BE2C (cell line): ENCODE results near the gene OR2J1.
"Not testable (repeated sequence)": the region's sequence is repeated elsewhere in the genome, so short reads cannot be mapped to it uniquely, and the experiment has no call there.

Source experiments
- DNase-seq: peaks from one replicate; pipeline ENCODE4 v3.0.0-alpha.2; 2020
- H3K27me3 ChIP-seq: fragments of 250-450 bp; sonication (Bioruptor Pico); 2 replicates; pipeline ENCODE4 v1.5.1; 2020; ENCODE audit warnings: mild to moderate bottlenecking
- H3K36me3 ChIP-seq: fragments of 250-450 bp; sonication (Bioruptor Pico); 2 replicates; pipeline ENCODE4 v1.5.1; 2020; ENCODE audit warnings: mild to moderate bottlenecking
- H3K4me1 ChIP-seq: fragments of 250-450 bp; sonication (Bioruptor Pico); 2 replicates; pipeline ENCODE4 v1.5.1; 2020
- H3K4me3 ChIP-seq: 2 replicates; pipeline ENCODE4 v1.5.1; 2011; ENCODE audit warnings: low read depth, low read length
- H3K9me3 ChIP-seq: fragments of 250-450 bp; sonication (Bioruptor Pico); 2 replicates; pipeline ENCODE4 v1.5.1; 2020
- TF ChIP-seq, protein P1 (sequence below): IDR thresholded peaks from 2 replicates; pipeline ENCODE4 v1.5.1; 2012; ENCODE audit warnings: mild to moderate bottlenecking, low read depth, low read length

OR2J1 gene

DNA sequence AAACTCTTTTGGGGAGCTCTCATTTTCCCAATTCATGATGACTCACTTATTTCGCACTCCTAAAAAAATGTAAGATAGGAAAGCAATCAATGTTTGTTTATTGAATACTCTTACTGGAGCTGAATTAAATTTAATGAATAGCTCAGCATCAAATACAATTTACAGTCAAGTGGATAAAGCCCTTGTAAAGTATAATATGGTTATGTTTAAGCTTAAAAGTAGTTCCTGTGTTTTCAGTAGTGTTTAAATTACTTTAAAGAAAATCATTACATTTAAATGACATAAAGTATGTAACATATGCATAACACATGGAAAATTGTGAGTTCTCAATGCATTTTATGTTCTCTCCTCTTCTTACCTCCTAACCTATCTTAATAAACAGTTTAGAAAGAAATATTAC, 12.1 kb upstream of the OR2J1 start, which contains the start of gene OR2B3:
Gene OR2B3, minus strand, starts transcription at position 101 of the 400 bp plus-strand sequence. Its CDS starts 65 bp downstream, at position 36.
- no peaks in the 10 kb centered on the region for H3K4me1 ChIP-seq
- no peak for DNase-seq
- no peaks in the 10 kb centered on the region for H3K27me3 ChIP-seq
- H3K36me3 ChIP-seq, result no peaks in the 10 kb centered on the region
- no peaks in the 10 kb centered on the region for H3K9me3 ChIP-seq
- H3K4me3 ChIP-seq, result no peak within 1 kb of the TSS
- TF ChIP-seq, protein P1, sequence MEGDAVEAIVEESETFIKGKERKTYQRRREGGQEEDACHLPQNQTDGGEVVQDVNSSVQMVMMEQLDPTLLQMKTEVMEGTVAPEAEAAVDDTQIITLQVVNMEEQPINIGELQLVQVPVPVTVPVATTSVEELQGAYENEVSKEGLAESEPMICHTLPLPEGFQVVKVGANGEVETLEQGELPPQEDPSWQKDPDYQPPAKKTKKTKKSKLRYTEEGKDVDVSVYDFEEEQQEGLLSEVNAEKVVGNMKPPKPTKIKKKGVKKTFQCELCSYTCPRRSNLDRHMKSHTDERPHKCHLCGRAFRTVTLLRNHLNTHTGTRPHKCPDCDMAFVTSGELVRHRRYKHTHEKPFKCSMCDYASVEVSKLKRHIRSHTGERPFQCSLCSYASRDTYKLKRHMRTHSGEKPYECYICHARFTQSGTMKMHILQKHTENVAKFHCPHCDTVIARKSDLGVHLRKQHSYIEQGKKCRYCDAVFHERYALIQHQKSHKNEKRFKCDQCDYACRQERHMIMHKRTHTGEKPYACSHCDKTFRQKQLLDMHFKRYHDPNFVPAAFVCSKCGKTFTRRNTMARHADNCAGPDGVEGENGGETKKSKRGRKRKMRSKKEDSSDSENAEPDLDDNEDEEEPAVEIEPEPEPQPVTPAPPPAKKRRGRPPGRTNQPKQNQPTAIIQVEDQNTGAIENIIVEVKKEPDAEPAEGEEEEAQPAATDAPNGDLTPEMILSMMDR, result no peak

DNA sequence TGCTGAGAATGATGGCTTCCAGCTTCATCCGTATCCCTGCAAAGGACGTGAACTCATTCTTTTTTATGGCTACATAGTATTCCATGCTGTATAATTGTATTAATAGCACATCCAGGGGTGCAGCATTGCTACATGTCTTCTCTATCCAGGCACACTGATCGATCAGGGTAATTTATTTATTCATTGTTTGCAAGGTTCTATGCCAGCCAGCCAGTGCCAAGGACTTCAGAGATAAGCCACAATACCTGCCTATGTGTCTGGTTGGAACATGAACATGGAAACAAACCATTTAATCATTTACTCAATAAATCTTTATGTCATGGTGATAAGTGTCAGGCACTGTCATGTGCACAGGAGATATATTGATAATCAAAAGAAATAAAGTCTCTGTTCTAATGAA, 6.3 kb upstream of the OR2J1 start:
- no peaks in the 10 kb centered on the region for H3K27me3 ChIP-seq

DNA sequence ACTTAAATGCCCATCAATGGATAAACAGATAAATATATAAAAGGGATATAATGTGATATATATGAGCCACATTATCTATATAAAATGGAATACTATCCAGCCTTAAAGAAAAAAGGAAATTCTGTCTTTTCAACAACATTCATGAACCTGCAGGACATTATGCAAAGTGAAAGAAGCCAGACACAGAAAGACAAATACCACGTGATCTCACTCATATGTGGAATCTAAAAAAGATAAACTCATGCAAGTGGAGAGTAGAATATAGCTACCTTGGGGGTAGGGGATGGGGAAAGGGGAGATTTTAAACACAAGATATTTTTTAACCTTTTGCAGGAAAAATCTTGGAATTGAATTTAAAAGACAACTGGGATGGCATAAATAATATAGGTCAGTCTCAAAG, 1.5 kb upstream of the OR2J1 start:
- H3K4me1 ChIP-seq, result no peaks in the 10 kb centered on the region
- H3K36me3 ChIP-seq, result no peaks in the 10 kb centered on the region
- TF ChIP-seq, protein P1, result no peak
- no peaks in the 10 kb centered on the region for H3K9me3 ChIP-seq
- no peak overlapping the region for H3K4me3 ChIP-seq
- H3K27me3 ChIP-seq, result no peaks in the 10 kb centered on the region
- no peak for DNase-seq

More for the DNA sequence above, 6.3 kb upstream of the OR2J1 start:
- Histone ChIP-seq H3K36me3 (no peaks in the 10 kb centered on the region), H3K4me3 (no peak overlapping the region), H3K9me3 (no peaks in the 10 kb centered on the region), H3K4me1 (no peaks in the 10 kb centered on the region)
- no peak for DNase-seq
- TF ChIP-seq, protein P1, result no peak

DNA sequence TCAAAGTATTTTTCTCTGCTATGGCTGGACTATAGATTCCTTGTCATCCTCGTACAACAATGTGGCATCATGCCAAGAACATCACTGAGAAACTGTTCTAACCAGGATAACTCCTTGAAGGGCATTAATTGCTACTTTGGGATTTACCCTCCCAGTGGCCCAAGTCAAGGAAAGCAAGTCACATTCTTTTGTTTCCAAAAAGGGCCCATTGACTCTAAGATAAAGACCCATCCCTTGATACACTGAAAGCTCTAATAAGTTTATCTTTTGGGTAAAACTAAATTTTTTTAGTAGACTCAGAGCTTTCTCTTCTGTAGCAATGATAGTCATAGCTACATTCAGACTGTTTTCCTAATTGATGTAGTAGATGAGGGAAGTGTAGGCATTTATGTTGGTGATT, 8.5 kb downstream of the OR2J1 start, which contains the start of gene OR2J3:
Gene OR2J3, plus strand, starts transcription at position 301 of the 400 bp plus-strand sequence. CDS start 3,833 bp downstream, outside the sequence.
- Histone ChIP-seq H3K4me1 (no peaks in the 10 kb centered on the region), H3K4me3 (no peak within 1 kb of the TSS), H3K9me3 (no peaks in the 10 kb centered on the region), H3K27me3 (no peaks in the 10 kb centered on the region), H3K36me3 (no peaks in the 10 kb centered on the region)
- TF ChIP-seq, protein P1, result no peak
- DNase-seq, result no peak

DNA sequence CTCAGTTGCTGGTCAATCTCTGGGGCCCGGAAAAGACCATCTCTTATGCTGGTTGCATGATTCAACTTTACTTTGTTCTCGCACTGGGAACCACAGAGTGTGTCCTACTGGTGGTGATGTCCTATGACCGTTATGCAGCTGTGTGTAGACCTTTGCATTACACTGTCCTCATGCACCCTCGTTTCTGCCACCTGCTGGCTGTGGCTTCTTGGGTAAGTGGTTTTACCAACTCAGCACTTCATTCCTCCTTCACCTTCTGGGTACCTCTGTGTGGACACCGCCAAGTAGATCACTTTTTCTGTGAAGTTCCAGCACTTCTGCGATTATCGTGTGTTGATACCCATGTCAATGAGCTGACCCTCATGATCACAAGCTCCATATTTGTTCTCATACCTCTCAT, 12.8 kb downstream of the OR2J1 start:
- TF ChIP-seq, protein P1, result peak; percentile 10; the same call in 1 of the 2 replicates
- no peak for DNase-seq
- Histone ChIP-seq H3K4me3 (no peak overlapping the region), H3K27me3 (no peaks in the 10 kb centered on the region), H3K9me3 (no peaks in the 10 kb centered on the region), H3K36me3 (no peaks in the 10 kb centered on the region), H3K4me1 (no peaks in the 10 kb centered on the region)

DNA sequence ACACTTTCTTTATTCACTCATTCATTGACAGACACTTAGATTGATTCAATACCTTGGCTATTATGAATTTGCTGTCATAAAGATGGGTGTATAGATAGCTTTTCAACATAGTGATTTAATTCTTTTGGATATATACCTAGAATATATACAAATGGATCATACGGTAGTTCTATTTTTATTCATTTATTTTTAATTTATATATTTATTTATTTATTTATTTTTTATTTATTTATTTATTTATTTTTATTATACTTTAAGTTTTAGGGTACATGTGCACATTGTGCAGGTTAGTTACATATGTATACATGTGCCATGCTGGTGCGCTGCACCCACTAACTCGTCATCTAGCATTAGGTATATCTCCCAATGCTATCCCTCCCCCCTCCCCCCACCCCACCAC, 15.7 kb downstream of the OR2J1 start:
- not testable (repeated sequence) for DNase-seq, H3K4me3 ChIP-seq, H3K4me1 ChIP-seq, H3K9me3 ChIP-seq, H3K27me3 ChIP-seq, H3K36me3 ChIP-seq
